Endometrial microvascular endothelial cells (primary cell): ENCODE data around the gene KRTAP5-11. TPM values are rescaled to one million over a fixed set of nuclear protein-coding genes. Genes with fewer than 3 reads are reported as not detected.
"Not testable (repeated sequence)": the region's sequence is repeated elsewhere in the genome, so short reads cannot be mapped to it uniquely, and the experiment has no call there.

Experiments
- in situ Hi-C: cut with HindIII; loops from 2 replicates; pipeline ENCODE4 v1.10.0; 2017; ENCODE audit warnings: low sequenced_read_pairs, low pct_unique_long_range_greater_than_20kb; ENCODE audit errors: inconsistent ontology term
- total RNA-seq: library from RNA; depleted of rRNA; stranded (reverse); fragments of >200 nt; gene quantifications from one replicate; pipeline ENCODE4 v1.2.3, GENCODE V29; 2015; ENCODE audit errors: inconsistent ontology term

The KRTAP5-11 gene
- not detected for total RNA-seq

- in situ Hi-C loops: no loop called here
These were observed at the start of gene KRTAP5-11 for GRCh38 chr11:71582309-71582895. Gene KRTAP5-11, minus strand, starts transcription at chr11:71582875. Its CDS starts 38 bp downstream, at chr11:71582837.

GRCh38 chr11:71631551-71631950 lies 48.9 kb upstream of the KRTAP5-11 start:
- in situ Hi-C loops: not testable (repeated sequence)

- in situ Hi-C loops: not testable (repeated sequence)
These were observed 47.4 kb upstream of the KRTAP5-11 start for GRCh38 chr11:71630071-71630470.

GRCh38 chr11:71628943-71629342 lies 46.3 kb upstream of the KRTAP5-11 start:
- in situ Hi-C loops: not testable (repeated sequence)

GRCh38 chr11:71623226-71623625 lies 40.6 kb upstream of the KRTAP5-11 start:
- in situ Hi-C loops: not testable (repeated sequence)

GRCh38 chr11:71622561-71622960 lies 39.9 kb upstream of the KRTAP5-11 start:
- in situ Hi-C loops: not testable (repeated sequence)

- in situ Hi-C loops: not testable (repeated sequence)
These were observed 32.3 kb upstream of the KRTAP5-11 start for GRCh38 chr11:71615003-71615402.

- in situ Hi-C loops: not testable (repeated sequence)
These were observed 31.8 kb upstream of the KRTAP5-11 start for GRCh38 chr11:71614366-71614917.

GRCh38 chr11:71613931-71614330 lies 31.3 kb upstream of the KRTAP5-11 start:
- in situ Hi-C loops: not testable (repeated sequence)

GRCh38 chr11:71611218-71611910 lies 28.7 kb upstream of the KRTAP5-11 start:
- in situ Hi-C loops: not testable (repeated sequence)

GRCh38 chr11:71608272-71608671 lies 25.6 kb upstream of the KRTAP5-11 start:
- in situ Hi-C loops: not testable (repeated sequence)

- in situ Hi-C loops: not testable (repeated sequence)
These were observed 25.0 kb upstream of the KRTAP5-11 start for GRCh38 chr11:71607520-71608216.

GRCh38 chr11:71606853-71607519 lies 24.3 kb upstream of the KRTAP5-11 start:
- in situ Hi-C loops: not testable (repeated sequence)

- in situ Hi-C loops: not testable (repeated sequence)
These were observed 22.3 kb upstream of the KRTAP5-11 start for GRCh38 chr11:71604798-71605488.

- in situ Hi-C loops: not testable (repeated sequence)
These were observed 20.5 kb upstream of the KRTAP5-11 start for GRCh38 chr11:71603221-71603620.

- in situ Hi-C loops: not testable (repeated sequence)
These were observed 6.9 kb upstream of the KRTAP5-11 start for GRCh38 chr11:71589546-71589920.

- in situ Hi-C loops: not testable (repeated sequence)
These were observed 6.3 kb upstream of the KRTAP5-11 start for GRCh38 chr11:71588822-71589545.

GRCh38 chr11:71588314-71588713 lies 5.6 kb upstream of the KRTAP5-11 start:
- in situ Hi-C loops: not testable (repeated sequence)
